Osteoblast (primary cell): ENCODE results near the gene HTRA1. TPM values are rescaled to one million over a fixed set of nuclear protein-coding genes. Genes with fewer than 3 reads are reported as not detected.
A peak's percentile ranks its signal among the peaks of the same experiment; 100 is the strongest.

ENCODE experiments used
- DNase-seq: peaks from one replicate; pipeline ENCODE4 v3.0.0; 2011; ENCODE audit warnings: low spot score, mixed read lengths; ENCODE audit not compliant: insufficient read length; ENCODE audit errors: missing footprints
- H2AFZ ChIP-seq: 2 replicates; pipeline ENCODE4 v1.6.0; 2011; ENCODE audit warnings: mild to moderate bottlenecking, low read length
- H3K27ac ChIP-seq: 2 replicates; pipeline ENCODE4 v1.5.1; 2011; ENCODE audit warnings: mild to moderate bottlenecking, low read depth, low read length, moderate library complexity
- H3K27me3 ChIP-seq: 2 replicates; pipeline ENCODE4 v1.6.0; 2012; ENCODE audit warnings: mild to moderate bottlenecking, control low read depth, inconsistent platforms, low read length, moderate library complexity; ENCODE audit not compliant: insufficient read depth
- H3K36me3 ChIP-seq: 2 replicates; pipeline ENCODE4 v1.5.1; 2011; ENCODE audit warnings: mild to moderate bottlenecking, low read length, control low read depth, moderate library complexity; ENCODE audit not compliant: insufficient read depth
- H3K4me1 ChIP-seq: 2 replicates; pipeline ENCODE4 v1.5.1; 2011; ENCODE audit warnings: mild to moderate bottlenecking, low read length, control low read depth, moderate library complexity; ENCODE audit not compliant: insufficient read depth
- H3K4me2 ChIP-seq: 2 replicates; pipeline ENCODE4 v1.6.0; 2011; ENCODE audit warnings: mild to moderate bottlenecking, low read length; ENCODE audit not compliant: insufficient read depth
- H3K4me3 ChIP-seq: fragments of 200-600 bp; sonication (generic); 3 replicates; pipeline ENCODE4 v1.5.1; 2012; ENCODE audit warnings: mild to moderate bottlenecking, low read length, inconsistent platforms; ENCODE audit not compliant: insufficient read depth
- H3K79me2 ChIP-seq: 2 replicates; pipeline ENCODE4 v1.6.0; 2012; ENCODE audit warnings: mild to moderate bottlenecking, low read length, control low read depth, inconsistent platforms; ENCODE audit not compliant: insufficient read depth
- H3K9me3 ChIP-seq: 2 replicates; pipeline ENCODE4 v1.5.1; 2011; ENCODE audit warnings: low read depth, low read length, control low read depth
- H4K20me1 ChIP-seq: 2 replicates; pipeline ENCODE4 v1.6.0; 2012; ENCODE audit warnings: mild to moderate bottlenecking, low read length, control low read depth; ENCODE audit not compliant: insufficient read depth
- CTCF ChIP-seq: IDR thresholded peaks from 2 replicates; pipeline ENCODE4 v1.5.1; 2011; ENCODE audit warnings: mild to moderate bottlenecking, low read depth, low read length, moderate library complexity; ENCODE audit errors: extremely low read depth
- total RNA-seq: library from RNA; depleted of rRNA; stranded (reverse); fragments of >200 nt; gene quantifications from 2 replicates; pipeline ENCODE4 v1.2.3, GENCODE V29; 2012

Gene HTRA1
- total RNA-seq, 1 donor: 392 TPM

GRCh38 chr10:122435212-122435827 lies 26.0 kb upstream of the HTRA1 start:
- no peaks in the 10 kb centered on the region for H3K79me2 ChIP-seq
- H4K20me1 ChIP-seq: no peaks in the 10 kb centered on the region
- no peaks in the 10 kb centered on the region for H3K27me3 ChIP-seq
- H3K9me3 ChIP-seq: no peaks in the 10 kb centered on the region
- H2AFZ ChIP-seq: no peak overlapping the region
- TF ChIP-seq CTCF: peak; percentile 58
- H3K4me3 ChIP-seq: no peak overlapping the region
- H3K4me1 ChIP-seq: no peaks in the 10 kb centered on the region
- DNase-seq: no peak
- no peak overlapping the region for H3K4me2 ChIP-seq
- H3K27ac ChIP-seq: no peak overlapping the region
- H3K36me3 ChIP-seq: no peaks in the 10 kb centered on the region

GRCh38 chr10:122441961-122442360 lies 19.4 kb upstream of the HTRA1 start:
- Histone ChIP-seq H3K4me1 (peaks cover 13% of the 10 kb centered on the region), H3K4me3 (no peak overlapping the region), H3K36me3 (no peaks in the 10 kb centered on the region), H3K27ac (no peak overlapping the region), H2AFZ (no peak overlapping the region), H3K79me2 (no peaks in the 10 kb centered on the region), H4K20me1 (no peaks in the 10 kb centered on the region), H3K9me3 (no peaks in the 10 kb centered on the region), H3K27me3 (no peaks in the 10 kb centered on the region), H3K4me2 (peak overlapping the region; percentile 44)
- TF ChIP-seq CTCF: no peak
- no peak for DNase-seq

- no peaks in the 10 kb centered on the region for H4K20me1 ChIP-seq
- TF ChIP-seq CTCF: no peak
- H3K9me3 ChIP-seq: no peaks in the 10 kb centered on the region
- no peak overlapping the region for H3K4me3 ChIP-seq
- peaks cover 13% of the 10 kb centered on the region for H3K4me1 ChIP-seq
- no peak overlapping the region for H3K4me2 ChIP-seq
- no peaks in the 10 kb centered on the region for H3K27me3 ChIP-seq
- DNase-seq: peak; percentile 65
- no peak overlapping the region for H3K27ac ChIP-seq
- H2AFZ ChIP-seq: peak overlapping the region; percentile 67
- no peaks in the 10 kb centered on the region for H3K79me2 ChIP-seq
- no peaks in the 10 kb centered on the region for H3K36me3 ChIP-seq
Measured at GRCh38 chr10:122445469-122445868, 15.9 kb upstream of the HTRA1 start.

- H3K79me2 ChIP-seq: no peaks in the 10 kb centered on the region
- peaks cover 13% of the 10 kb centered on the region for H3K4me1 ChIP-seq
- no peak for DNase-seq
- H3K27me3 ChIP-seq: no peaks in the 10 kb centered on the region
- H3K4me2 ChIP-seq: no peak overlapping the region
- no peak for TF ChIP-seq CTCF
- H4K20me1 ChIP-seq: no peaks in the 10 kb centered on the region
- no peak overlapping the region for H3K27ac ChIP-seq
- no peaks in the 10 kb centered on the region for H3K9me3 ChIP-seq
- no peak overlapping the region for H2AFZ ChIP-seq
- H3K4me3 ChIP-seq: no peak overlapping the region
- no peaks in the 10 kb centered on the region for H3K36me3 ChIP-seq
Measured at GRCh38 chr10:122445904-122446303, 15.4 kb upstream of the HTRA1 start.
